Trophoblast cell (in vitro differentiated cells and primary cell): ENCODE measurements around the gene ELL2.

ENCODE experiments used
- DNase-seq, 2 donors: peaks; one replicate each; pipeline ENCODE4 v3.0.0-alpha.2; 2016
- H2AFZ ChIP-seq: 2 replicates; pipeline ENCODE4 v1.6.1; 2013; ENCODE audit warnings: low read length, moderate library complexity, mild to moderate bottlenecking; ENCODE audit not compliant: insufficient read depth, poor library complexity
- H2AK5ac ChIP-seq: 2 replicates; pipeline ENCODE4 v1.6.1; 2013; ENCODE audit warnings: mild to moderate bottlenecking, low read length
- H2BK120ac ChIP-seq: 2 replicates; pipeline ENCODE4 v1.6.1; 2013; ENCODE audit warnings: low read length, mild to moderate bottlenecking, moderate library complexity; ENCODE audit not compliant: insufficient read depth, poor library complexity
- H2BK12ac ChIP-seq: 2 replicates; pipeline ENCODE4 v1.6.1; 2013; ENCODE audit warnings: mild to moderate bottlenecking, low read length, moderate library complexity
- H2BK5ac ChIP-seq: 2 replicates; pipeline ENCODE4 v1.6.1; 2013; ENCODE audit warnings: low read length, low read depth, moderate library complexity, mild to moderate bottlenecking; ENCODE audit not compliant: poor library complexity
- H3K14ac ChIP-seq: 2 replicates; pipeline ENCODE4 v1.6.1; 2013; ENCODE audit warnings: mild to moderate bottlenecking, low read length
- H3K18ac ChIP-seq: 2 replicates; pipeline ENCODE4 v1.6.1; 2013; ENCODE audit warnings: mild to moderate bottlenecking, low read length
- H3K23ac ChIP-seq: 2 replicates; pipeline ENCODE4 v1.6.1; 2013; ENCODE audit warnings: low read length
- H3K27ac ChIP-seq: 2 replicates; pipeline ENCODE4 v1.5.1; 2013; ENCODE audit warnings: low read depth, mild to moderate bottlenecking, inconsistent platforms, low read length, moderate library complexity
- H3K27me3 ChIP-seq: 2 replicates; pipeline ENCODE4 v1.6.1; 2013; ENCODE audit warnings: inconsistent platforms, mild to moderate bottlenecking, low read length, moderate library complexity; ENCODE audit not compliant: insufficient read depth
- H3K36me3 ChIP-seq, 2 experiments: 1 replicate in 1 of 2; 2 replicates in 1 of 2; pipeline ENCODE4 v1.6.1; 2013; ENCODE audit warnings: low read length in 2 of 2, mild to moderate bottlenecking in 2 of 2, moderate library complexity in 1 of 2; ENCODE audit not compliant: insufficient read depth in 2 of 2, control insufficient read depth in 1 of 2
- H3K4ac ChIP-seq: 2 replicates; pipeline ENCODE4 v1.6.1; 2013; ENCODE audit warnings: low read depth, mild to moderate bottlenecking, low read length, moderate library complexity
- H3K4me1 ChIP-seq, 2 experiments: 1 replicate in 1 of 2; 2 replicates in 1 of 2; pipeline ENCODE4 v1.6.1; 2013; ENCODE audit warnings: low read length in 2 of 2, mild to moderate bottlenecking in 2 of 2, moderate library complexity in 1 of 2; ENCODE audit not compliant: insufficient read depth in 2 of 2, control insufficient read depth in 1 of 2
- H3K4me2 ChIP-seq: 2 replicates; pipeline ENCODE4 v1.6.1; 2013; ENCODE audit warnings: inconsistent platforms, mild to moderate bottlenecking, low read length, moderate library complexity
- H3K4me3 ChIP-seq: 2 replicates; pipeline ENCODE4 v1.5.1; 2013; ENCODE audit warnings: mild to moderate bottlenecking, low read depth, low read length, inconsistent platforms
- H3K79me1 ChIP-seq: one replicate; pipeline ENCODE4 v1.6.1; 2013; ENCODE audit warnings: low read length
- H3K79me2 ChIP-seq: 2 replicates; pipeline ENCODE4 v1.6.1; 2013; ENCODE audit warnings: low read length, mild to moderate bottlenecking; ENCODE audit not compliant: control insufficient read depth, insufficient read depth, poor library complexity
- H3K9ac ChIP-seq: 2 replicates; pipeline ENCODE4 v1.6.1; 2013; ENCODE audit warnings: mild to moderate bottlenecking, low read length
- H3K9me3 ChIP-seq: 2 replicates; pipeline ENCODE4 v1.6.1; 2013; ENCODE audit warnings: low read depth, mild to moderate bottlenecking, control low read depth, inconsistent platforms, low read length; ENCODE audit not compliant: insufficient read depth
- H4K12ac ChIP-seq: 2 replicates; pipeline ENCODE4 v1.6.1; 2013; ENCODE audit warnings: low read depth, mild to moderate bottlenecking, low read length, moderate library complexity
- H4K8ac ChIP-seq: 2 replicates; pipeline ENCODE4 v1.6.1; 2013; ENCODE audit warnings: low read depth, mild to moderate bottlenecking, low read length, moderate library complexity
- H4K91ac ChIP-seq: one replicate; pipeline ENCODE4 v1.6.1; 2013; ENCODE audit warnings: low read depth, mild to moderate bottlenecking, low read length, moderate library complexity
- WGBS: extraction: QIAGEN DNeasy Blood & Tissue Kit; methylation state at CpG from one replicate; pipeline ENCODE4 v1.1.7; 2013; ENCODE audit warnings: missing lambda C conversion rate; ENCODE audit not compliant: insufficient read length, insufficient coverage; ENCODE audit errors: extremely low coverage; 5-methylcytosine and 5-hydroxymethylcytosine counted together

Gene ELL2

DNA sequence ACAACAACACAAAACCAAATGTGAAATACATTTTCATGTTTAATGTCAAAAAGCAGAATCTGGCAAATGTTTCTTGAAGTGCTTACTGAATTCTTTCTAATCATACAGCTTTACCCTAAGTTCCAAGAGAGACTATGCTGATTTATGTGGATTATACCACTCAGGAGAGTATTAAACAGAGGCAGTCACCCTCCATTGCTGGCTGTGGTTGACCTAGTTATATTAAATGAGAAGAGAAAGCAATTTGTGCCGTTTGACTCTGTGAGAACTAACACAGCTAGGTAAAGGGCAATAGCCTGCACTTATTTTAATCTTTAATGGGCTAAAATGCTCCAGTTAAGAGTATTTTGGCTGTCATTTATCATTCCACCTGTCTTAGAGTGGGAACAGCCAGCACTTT, 62.6 kb downstream of the ELL2 start:
- H4K91ac ChIP-seq: no peak overlapping the region
- no CpG with 5 or more reads among the region's 1 CpG for WGBS
- no peaks in the 10 kb centered on the region for H3K79me1 ChIP-seq
- no peak overlapping the region for H3K14ac ChIP-seq
- H3K4ac ChIP-seq: no peak overlapping the region
- no peaks in the 10 kb centered on the region for H3K79me2 ChIP-seq
- H2AK5ac ChIP-seq: no peak overlapping the region
- H3K23ac ChIP-seq: no peak overlapping the region
- no peak overlapping the region for H3K4me3 ChIP-seq
- no peak overlapping the region for H4K12ac ChIP-seq
- no peak overlapping the region for H3K27ac ChIP-seq
- H3K36me3 ChIP-seq: peaks cover 5 to 11% of the 10 kb centered on the region in 2 experiments
- H3K9ac ChIP-seq: no peak overlapping the region
- no peak overlapping the region for H4K8ac ChIP-seq
- H2BK120ac ChIP-seq: no peak overlapping the region
- no peak overlapping the region for H2BK5ac ChIP-seq
- DNase-seq: no peak
- no peak overlapping the region for H2AFZ ChIP-seq
- no peak overlapping the region for H3K4me2 ChIP-seq
- H3K27me3 ChIP-seq: no peaks in the 10 kb centered on the region
- H3K9me3 ChIP-seq: no peaks in the 10 kb centered on the region
- H2BK12ac ChIP-seq: no peak overlapping the region
- H3K4me1 ChIP-seq: no peaks in the 10 kb centered on the region
- H3K18ac ChIP-seq: no peak overlapping the region

DNA sequence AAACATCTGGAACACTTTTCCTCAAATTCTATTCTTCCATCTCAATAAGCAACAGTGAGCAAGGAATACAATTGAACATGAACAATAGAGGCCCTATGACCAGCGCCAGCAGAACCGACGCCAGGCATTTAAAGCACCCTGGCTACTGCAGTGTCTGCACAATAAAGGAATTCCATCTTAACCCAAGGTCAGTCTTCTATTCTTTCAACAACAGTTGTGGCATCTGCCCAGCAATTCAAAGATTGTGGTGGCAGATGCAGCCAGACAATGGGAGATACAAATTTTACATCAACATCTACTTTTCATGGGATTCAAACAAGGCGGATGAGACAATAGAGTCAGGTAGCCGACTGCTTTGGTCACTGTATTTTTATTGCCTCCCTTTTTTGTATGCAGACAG, 65.9 kb downstream of the ELL2 start:
- Histone ChIP-seq H3K27ac (no peak overlapping the region), H3K9ac (peak overlapping the region; percentile 26), H3K18ac (no peak overlapping the region), H4K12ac (no peak overlapping the region), H3K4me2 (no peak overlapping the region), H2AFZ (no peak overlapping the region), H3K4me1 (no peaks in the 10 kb centered on the region), H3K79me2 (no peaks in the 10 kb centered on the region), H2BK120ac (no peak overlapping the region), H3K4ac (no peak overlapping the region), H3K79me1 (no peaks in the 10 kb centered on the region), H2AK5ac (no peak overlapping the region), H4K91ac (no peak overlapping the region), H3K36me3 (peaks cover 11 to 13% of the 10 kb centered on the region in 2 experiments), H4K8ac (no peak overlapping the region), H2BK5ac (no peak overlapping the region), H3K23ac (no peak overlapping the region), H3K9me3 (no peaks in the 10 kb centered on the region), H3K27me3 (no peaks in the 10 kb centered on the region), H3K14ac (no peak overlapping the region), H3K4me3 (no peak overlapping the region), H2BK12ac (no peak overlapping the region)
- WGBS: no CpG with 5 or more reads among the region's 5 CpGs
- peak in 1 of 2 donors; percentile 71 for DNase-seq

DNA sequence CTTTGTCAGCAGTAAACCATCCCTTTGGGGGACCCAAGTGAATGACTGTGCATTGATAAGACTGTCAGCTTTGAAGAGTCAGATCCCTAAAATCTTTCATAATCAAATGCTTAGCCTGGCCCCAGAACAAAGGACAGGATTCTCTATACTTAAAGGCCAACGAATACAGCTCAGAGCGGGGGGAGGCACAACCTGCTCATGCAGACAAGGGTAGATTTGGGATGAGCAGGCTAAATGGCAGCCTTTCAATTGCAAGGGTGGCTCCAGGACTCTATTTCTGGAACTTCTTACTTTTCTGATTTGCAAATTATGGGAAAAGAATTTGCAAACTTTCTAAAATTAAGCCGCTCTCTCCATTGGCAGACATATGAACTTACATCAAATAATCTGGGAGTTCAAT, 66.4 kb downstream of the ELL2 start:
- Histone ChIP-seq H3K27ac (no peak overlapping the region), H3K36me3 (peaks cover 10% of the 10 kb centered on the region in 2 experiments), H3K9me3 (no peaks in the 10 kb centered on the region), H3K79me2 (no peaks in the 10 kb centered on the region), H2BK120ac (no peak overlapping the region), H2BK5ac (no peak overlapping the region), H3K18ac (no peak overlapping the region), H4K12ac (no peak overlapping the region), H3K79me1 (no peaks in the 10 kb centered on the region), H2AK5ac (no peak overlapping the region), H3K4me3 (no peak overlapping the region), H4K8ac (no peak overlapping the region), H3K14ac (no peak overlapping the region), H3K4me1 (no peaks in the 10 kb centered on the region), H2BK12ac (no peak overlapping the region), H3K4ac (no peak overlapping the region), H4K91ac (no peak overlapping the region), H2AFZ (no peak overlapping the region), H3K9ac (no peak overlapping the region), H3K23ac (no peak overlapping the region), H3K27me3 (no peaks in the 10 kb centered on the region), H3K4me2 (no peak overlapping the region)
- no CpG with 5 or more reads among the region's 3 CpGs for WGBS
- DNase-seq: no peak

GRCh38 chr5:95892784-95893354, 68.8 kb downstream of the ELL2 start:
- Histone ChIP-seq H3K4me3 (no peak overlapping the region), H3K18ac (no peak overlapping the region), H3K4me1 (no peaks in the 10 kb centered on the region), H3K27ac (no peak overlapping the region), H3K27me3 (no peaks in the 10 kb centered on the region), H3K9me3 (no peaks in the 10 kb centered on the region), H4K8ac (no peak overlapping the region), H2AFZ (no peak overlapping the region), H3K14ac (no peak overlapping the region), H4K91ac (no peak overlapping the region), H3K4ac (no peak overlapping the region), H3K23ac (no peak overlapping the region), H3K9ac (no peak overlapping the region), H3K36me3 (peaks cover 7% of the 10 kb centered on the region in 2 experiments), H4K12ac (no peak overlapping the region), H2BK5ac (no peak overlapping the region), H2BK12ac (no peak overlapping the region), H2AK5ac (no peak overlapping the region), H3K79me2 (no peaks in the 10 kb centered on the region), H3K79me1 (no peaks in the 10 kb centered on the region), H2BK120ac (no peak overlapping the region), H3K4me2 (no peak overlapping the region)
- peak in 1 of 2 donors; percentile 32 for DNase-seq
- WGBS: 100% methylated on average over 1 of the region's 5 CpGs
